H9 (cell line): ENCODE measurements around the gene FAM216A. TPM values are rescaled to one million over a fixed set of nuclear protein-coding genes. Genes with fewer than 3 reads are reported as not detected.

Experiments
- DNase-seq: peaks from one replicate; pipeline ENCODE4 v3.0.0-alpha.2; 2017
- H2AFZ ChIP-seq: one replicate; pipeline ENCODE4 v1.6.1; 2013; ENCODE audit warnings: mild to moderate bottlenecking, low read length, control low read depth, moderate library complexity
- H2AK5ac ChIP-seq: 2 replicates; pipeline ENCODE4 v1.6.1; 2013; ENCODE audit warnings: low read length, control low read depth, mixed read lengths; ENCODE audit not compliant: insufficient read length
- H2BK120ac ChIP-seq: one replicate; pipeline ENCODE4 v1.6.1; 2013; ENCODE audit warnings: low read depth, mild to moderate bottlenecking, low read length, control low read depth, inconsistent platforms; ENCODE audit not compliant: poor library complexity, severe bottlenecking
- H2BK12ac ChIP-seq: 2 replicates; pipeline ENCODE4 v1.6.1; 2013; ENCODE audit warnings: low read length, control low read depth, mixed read lengths, low read depth; ENCODE audit not compliant: insufficient read length
- H2BK15ac ChIP-seq: 2 replicates; pipeline ENCODE4 v1.6.1; 2013; ENCODE audit warnings: low read depth, low read length, control low read depth
- H2BK20ac ChIP-seq: one replicate; pipeline ENCODE4 v1.6.1; 2013; ENCODE audit warnings: low read depth, mild to moderate bottlenecking, low read length, control low read depth, inconsistent platforms; ENCODE audit not compliant: poor library complexity, severe bottlenecking
- H2BK5ac ChIP-seq: 2 replicates; pipeline ENCODE4 v1.6.1; 2013; ENCODE audit warnings: low read length, control low read depth, mixed read lengths; ENCODE audit not compliant: insufficient read length
- H3K14ac ChIP-seq: 2 replicates; pipeline ENCODE4 v1.6.1; 2013; ENCODE audit warnings: low read length, control low read depth; ENCODE audit not compliant: insufficient read depth
- H3K18ac ChIP-seq: 2 replicates; pipeline ENCODE4 v1.6.1; 2013; ENCODE audit warnings: low read depth, mild to moderate bottlenecking, mixed read lengths, low read length, control low read depth; ENCODE audit not compliant: insufficient read length
- H3K23ac ChIP-seq: 2 replicates; pipeline ENCODE4 v1.6.1; 2013; ENCODE audit warnings: low read length, control low read depth, mixed read lengths, low read depth; ENCODE audit not compliant: insufficient read length
- H3K23me2 ChIP-seq: 2 replicates; pipeline ENCODE4 v1.6.1; 2013; ENCODE audit warnings: low read depth, mild to moderate bottlenecking, mixed read lengths, low read length, control low read depth; ENCODE audit not compliant: insufficient read length, poor library complexity, severe bottlenecking
- H3K27ac ChIP-seq: 2 replicates; pipeline ENCODE4 v1.5.1; 2013; ENCODE audit warnings: low read length, control low read depth, mixed read lengths, low read depth; ENCODE audit not compliant: insufficient read length
- H3K27me3 ChIP-seq: 2 replicates; pipeline ENCODE4 v1.6.1; 2013; ENCODE audit warnings: low read length, control low read depth, inconsistent platforms; ENCODE audit not compliant: insufficient read depth
- H3K4ac ChIP-seq: 2 replicates; pipeline ENCODE4 v1.6.1; 2013; ENCODE audit warnings: low read depth, mild to moderate bottlenecking, control low read depth, inconsistent platforms, low read length, moderate library complexity
- H3K4me1 ChIP-seq: 2 replicates; pipeline ENCODE4 v1.6.1; 2013; ENCODE audit warnings: low read length, control low read depth, inconsistent platforms; ENCODE audit not compliant: insufficient read depth
- H3K4me2 ChIP-seq: 2 replicates; pipeline ENCODE4 v1.6.1; 2013; ENCODE audit warnings: low read length, control low read depth, mixed read lengths; ENCODE audit not compliant: insufficient read length, insufficient read depth
- H3K56ac ChIP-seq: 2 replicates; pipeline ENCODE4 v1.6.1; 2013; ENCODE audit warnings: low read depth, mild to moderate bottlenecking, mixed read lengths, low read length, control low read depth; ENCODE audit not compliant: insufficient read length
- H3K79me1 ChIP-seq: 2 replicates; pipeline ENCODE4 v1.6.1; 2013; ENCODE audit warnings: low read depth, mild to moderate bottlenecking, moderate library complexity, low read length, control low read depth, inconsistent platforms; ENCODE audit not compliant: insufficient read depth, poor library complexity, severe bottlenecking
- H3K79me2 ChIP-seq: 2 replicates; pipeline ENCODE4 v1.6.1; 2013; ENCODE audit warnings: low read length, control low read depth, inconsistent platforms; ENCODE audit not compliant: insufficient read depth
- H3K9ac ChIP-seq: 2 replicates; pipeline ENCODE4 v1.6.1; 2013; ENCODE audit warnings: low read length, control low read depth, mixed read lengths; ENCODE audit not compliant: insufficient read length; ENCODE audit errors: extremely low read depth
- H3K9me3 ChIP-seq: one replicate; pipeline ENCODE4 v1.6.1; 2013; ENCODE audit warnings: low read depth, low read length, inconsistent platforms; ENCODE audit not compliant: control insufficient read depth
- H3T11ph ChIP-seq: one replicate; pipeline ENCODE4 v1.6.1; 2013; ENCODE audit warnings: mild to moderate bottlenecking, low read length, control low read depth, inconsistent platforms
- H4K20me1 ChIP-seq: one replicate; pipeline ENCODE4 v1.6.1; 2013; ENCODE audit not compliant: control insufficient read depth, insufficient read length, insufficient read depth
- H4K5ac ChIP-seq: 2 replicates; pipeline ENCODE4 v1.6.1; 2013; ENCODE audit warnings: low read depth, mild to moderate bottlenecking, mixed read lengths, low read length, control low read depth; ENCODE audit not compliant: insufficient read length
- H4K8ac ChIP-seq: replicated peaks from 2 replicates; pipeline ENCODE4 v1.6.1; 2013; ENCODE audit warnings: low read length, control low read depth, mixed read lengths, low read depth; ENCODE audit not compliant: insufficient read length
- H4K91ac ChIP-seq: 2 replicates; pipeline ENCODE4 v1.6.1; 2013; ENCODE audit warnings: low read depth, mild to moderate bottlenecking, moderate library complexity, mixed read lengths, low read length, control low read depth; ENCODE audit not compliant: insufficient read length
- H3K27ac Mint-ChIP-seq, 3 experiments: 2 replicates in 2 of 3; 3 replicates in 1 of 3; pipeline ENCODE4 v1.8.0; 2020 to 2021; ENCODE audit warnings: mixed read lengths in 3 of 3, mild to moderate bottlenecking in 1 of 3, moderate library complexity in 1 of 3
- H3K27me3 Mint-ChIP-seq: 2 replicates; pipeline ENCODE4 v1.8.0; 2021; ENCODE audit warnings: low read depth, mild to moderate bottlenecking, moderate library complexity, mixed read lengths
- H3K36me3 Mint-ChIP-seq, 3 experiments: 2 replicates in 2 of 3; 3 replicates in 1 of 3; pipeline ENCODE4 v1.8.0; 2020 to 2021; ENCODE audit warnings: low read depth in 3 of 3, mixed read lengths in 3 of 3; ENCODE audit not compliant: insufficient read depth in 1 of 3
- H3K4me1 Mint-ChIP-seq, 2 experiments: 2 replicates each; pipeline ENCODE4 v1.8.0; 2020; ENCODE audit warnings: mixed read lengths in 2 of 2
- H3K4me3 Mint-ChIP-seq, 2 experiments: 2 replicates in 1 of 2; 3 replicates in 1 of 2; pipeline ENCODE4 v1.8.0; 2020 to 2021; ENCODE audit warnings: mild to moderate bottlenecking in 2 of 2, mixed read lengths in 2 of 2, moderate library complexity in 1 of 2
- H3K9me3 Mint-ChIP-seq, 2 experiments: 2 replicates in 1 of 2; 3 replicates in 1 of 2; pipeline ENCODE4 v1.8.0; 2020; ENCODE audit warnings: mild to moderate bottlenecking in 2 of 2, mixed read lengths in 2 of 2, moderate library complexity in 1 of 2
- CTCF ChIP-seq: fragments of 200-600 bp; sonication (generic); conservative IDR thresholded peaks from 3 replicates; pipeline ENCODE4 v1.8.0; 2021; ENCODE audit warnings: antibody characterized with exemption, mild to moderate bottlenecking
- WGBS: extraction: QIAGEN DNeasy Blood & Tissue Kit; methylation state at CpG from one replicate; pipeline ENCODE4 v1.1.7; 2013; ENCODE audit warnings: missing lambda C conversion rate, low lambda C conversion rate, mixed read lengths; ENCODE audit not compliant: insufficient read length; ENCODE audit errors: extremely low coverage; 5-methylcytosine and 5-hydroxymethylcytosine counted together
- total RNA-seq: library from RNA; stranded (reverse); gene quantifications from 2 replicates; pipeline ENCODE4 v1.2.1, GENCODE V29; 2021

Gene FAM216A
- total RNA-seq, 1 experiment from 2014 or later: 18.1 TPM

DNA sequence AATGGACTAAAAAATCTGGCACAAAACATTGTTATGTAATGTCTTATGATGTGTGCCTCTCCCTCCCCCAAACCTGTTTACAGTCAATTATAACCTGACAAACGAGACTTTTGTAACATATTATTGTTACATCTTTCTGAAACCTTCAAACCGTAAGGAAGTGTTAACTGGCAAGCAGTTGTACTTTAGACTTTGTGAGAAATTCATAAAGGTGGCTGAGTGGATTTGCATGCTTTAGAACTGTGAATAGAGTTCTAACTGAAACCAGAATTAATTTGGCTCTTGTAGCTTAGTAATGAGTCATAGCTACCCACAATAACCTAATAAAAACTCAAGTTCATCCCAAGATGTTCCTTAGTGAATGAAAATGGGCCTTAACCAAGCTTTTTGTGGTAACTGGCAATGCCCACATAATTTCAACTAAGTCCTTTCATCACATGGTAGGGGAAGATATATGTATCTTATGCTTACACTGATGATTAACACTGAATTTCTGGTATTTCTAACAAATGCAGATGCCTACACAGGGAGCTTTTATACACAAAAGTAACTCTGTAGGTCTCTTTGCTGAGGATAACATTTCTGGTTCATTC is 63.2 kb downstream of the FAM216A start:
- Histone ChIP-seq H3K56ac (no peak overlapping the region), H4K91ac (no peak overlapping the region), H3T11ph (no peak overlapping the region), H3K27ac (no peak overlapping the region), H4K8ac (no peak overlapping the region), H3K27me3 (no peaks in the 10 kb centered on the region), H3K23me2 (no peaks in the 10 kb centered on the region), H3K4me1 (no peaks in the 10 kb centered on the region; the same call in 1 of the 2 replicates), H3K23ac (no peak overlapping the region), H3K14ac (no peak overlapping the region), H2AFZ (no peak overlapping the region), H4K5ac (no peak overlapping the region), H2BK120ac (no peak overlapping the region), H3K9me3 (no peaks in the 10 kb centered on the region), H3K4ac (no peak overlapping the region), H2BK12ac (no peak overlapping the region), H2BK5ac (no peak overlapping the region), H2BK20ac (no peak overlapping the region), H3K79me1 (no peaks in the 10 kb centered on the region), H3K18ac (no peak overlapping the region), H4K20me1 (no peaks in the 10 kb centered on the region), H3K9ac (no peak overlapping the region), H3K79me2 (no peaks in the 10 kb centered on the region), H2AK5ac (no peak overlapping the region), H3K4me2 (no peak overlapping the region), H2BK15ac (no peak overlapping the region)
- peaks cover 12 to 16% of the 10 kb centered on the region in 2 experiments for H3K4me1 Mint-ChIP-seq
- no peaks in the 10 kb centered on the region for H3K9me3 Mint-ChIP-seq
- DNase-seq: no peak
- H3K4me3 Mint-ChIP-seq: no peak overlapping the region
- no peak for TF ChIP-seq CTCF
- H3K36me3 Mint-ChIP-seq: peaks cover 0 to 17% (median 5%) of the 10 kb centered on the region in 3 experiments; a peak in 5 of 7 replicates
- H3K27me3 Mint-ChIP-seq: peaks cover 1% of the 10 kb centered on the region; the same call in 1 of the 2 replicates
- H3K27ac Mint-ChIP-seq: no peak overlapping the region
- WGBS: no CpG with 5 or more reads among the region's 2 CpGs
